CD4-positive, alpha-beta T cell treated with Interferon gamma for 1 hour (primary cell): ENCODE data around the gene GSN.

Source experiments
- DNase-seq: peaks from one replicate; pipeline ENCODE4 v3.0.0-alpha.2; 2020

GSN gene

GRCh38 chr9:121267689-121268597, at the start of gene GSN:
Gene GSN (plus strand): TSS chr9:121268162. CDS start chr9:121301972, 33,810 bp downstream.
- peak; percentile 43 for DNase-seq

DNA sequence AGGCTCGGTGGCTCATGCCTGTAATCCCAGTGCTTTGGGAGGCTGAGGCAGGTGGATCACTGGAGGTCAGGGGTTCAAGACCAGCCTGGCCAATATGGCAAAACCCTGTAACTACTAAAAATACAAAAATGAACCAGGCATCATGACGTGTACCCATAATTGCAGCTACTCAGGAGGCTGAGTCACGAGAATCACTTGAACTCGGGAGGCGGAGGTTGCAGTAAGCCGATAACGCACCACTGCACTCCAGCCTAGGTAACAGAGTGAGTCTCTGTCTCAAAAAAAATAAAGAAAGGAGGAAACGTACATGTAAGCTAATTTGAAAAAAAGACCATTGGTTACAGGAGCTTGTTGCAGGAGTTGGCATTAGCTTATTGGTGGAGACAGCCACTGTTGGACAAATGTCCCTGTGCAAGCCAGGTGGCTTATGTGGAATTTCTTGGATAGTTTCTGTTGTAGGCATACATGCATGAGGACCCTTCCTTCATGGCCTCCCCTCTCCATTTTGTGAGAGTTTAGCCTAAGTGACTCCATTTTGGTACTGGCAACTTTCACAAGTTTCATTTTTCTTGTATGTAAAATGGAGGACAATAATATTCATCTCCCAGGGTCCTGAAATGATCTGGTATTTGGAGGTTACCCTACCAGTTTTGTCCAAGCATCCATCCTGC, 49.5 kb upstream of the GSN start:
- DNase-seq, result no peak

GRCh38 chr9:121219530-121219929, 48.4 kb upstream of the GSN start:
- DNase-seq, result no peak

DNA sequence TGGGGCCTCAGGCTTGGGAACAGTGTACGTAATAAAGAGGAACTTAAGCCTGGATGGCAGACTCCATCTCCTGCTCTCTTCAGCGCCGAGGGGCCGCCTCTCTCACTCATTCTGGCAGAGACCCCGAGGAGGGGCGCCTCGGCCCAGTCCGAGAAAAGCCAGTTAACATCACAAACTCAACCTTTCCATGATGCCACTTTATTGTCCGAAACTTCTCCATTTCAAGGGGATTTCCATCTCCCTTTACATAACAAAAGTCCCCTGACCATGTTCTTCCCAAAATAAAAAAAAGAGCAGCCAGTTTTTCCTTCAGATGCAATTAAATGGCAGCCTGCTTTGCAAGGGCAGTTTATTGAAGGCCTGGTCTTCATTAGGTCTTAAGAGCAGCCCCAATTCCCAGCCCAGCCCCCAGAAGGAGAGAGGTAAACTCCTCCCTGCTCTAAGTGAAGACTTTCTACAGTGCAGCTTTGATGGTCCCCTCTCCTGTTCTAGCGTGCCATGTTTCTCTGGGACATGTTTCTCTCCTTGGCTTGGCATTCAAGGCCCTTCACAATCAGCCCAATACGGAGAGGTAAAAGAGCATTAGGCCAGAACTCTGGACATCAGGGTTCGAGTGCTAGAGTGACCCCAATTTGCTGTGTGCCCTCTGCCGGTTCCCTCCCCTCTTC, 46.8 kb upstream of the GSN start:
- DNase-seq, result no peak

GRCh38 chr9:121221664-121222055, 46.3 kb upstream of the GSN start:
- DNase-seq, result no peak

DNA sequence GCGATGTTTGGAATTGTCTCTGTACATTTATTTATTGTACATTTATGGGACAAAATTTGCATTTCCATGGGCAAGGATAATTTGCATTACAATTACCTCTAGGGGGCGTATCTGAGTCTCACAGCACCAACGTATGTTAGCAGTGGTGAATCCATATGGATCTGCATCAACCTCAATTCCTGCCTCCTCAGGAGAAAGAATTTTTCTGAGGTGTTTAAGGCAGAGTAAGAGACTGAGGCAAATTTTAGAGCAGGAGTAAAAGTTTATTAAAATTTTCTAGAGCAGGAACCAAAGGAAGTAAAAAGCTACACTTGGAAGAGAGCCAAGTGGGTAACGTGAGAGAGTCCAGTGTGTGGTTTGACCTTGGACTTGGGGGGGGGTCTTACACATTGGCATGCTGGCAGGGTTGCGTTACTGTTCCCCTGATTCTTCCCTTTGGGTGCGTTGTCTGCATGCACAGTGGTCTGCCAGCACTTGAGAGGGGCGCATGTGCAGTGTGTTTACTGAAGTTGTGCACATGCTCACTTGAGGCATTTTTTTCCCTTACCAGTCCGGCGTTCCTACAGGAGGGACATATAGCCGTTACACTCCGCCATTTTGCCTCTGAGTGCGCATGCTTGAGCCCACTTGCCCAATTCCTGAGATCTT, 45.3 kb upstream of the GSN start:
- DNase-seq, result no peak

GRCh38 chr9:121225240-121225639, 42.7 kb upstream of the GSN start:
- DNase-seq, result no peak

- no peak for DNase-seq
Observed at GRCh38 chr9:121226175-121226574, 41.8 kb upstream of the GSN start.

DNA sequence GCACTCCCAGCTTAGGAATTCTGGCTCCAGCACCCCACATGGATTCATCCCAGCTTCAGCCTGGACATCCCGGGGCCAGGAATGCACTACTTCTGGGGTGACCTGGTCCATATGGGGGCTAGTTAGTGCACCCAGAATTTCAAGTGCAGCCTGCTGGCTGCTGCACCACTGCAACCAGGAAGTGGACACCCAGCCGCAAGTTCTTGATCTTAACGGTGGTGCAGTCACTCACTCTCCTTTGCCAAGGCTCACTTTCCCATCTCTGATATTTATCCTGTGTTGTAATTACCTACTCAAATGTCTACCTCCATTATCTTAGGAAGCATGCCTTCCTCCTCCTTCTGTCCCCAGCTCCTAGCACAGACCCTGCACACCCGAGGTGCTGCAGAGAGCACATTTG, 40.1 kb upstream of the GSN start:
- no peak for DNase-seq

DNA sequence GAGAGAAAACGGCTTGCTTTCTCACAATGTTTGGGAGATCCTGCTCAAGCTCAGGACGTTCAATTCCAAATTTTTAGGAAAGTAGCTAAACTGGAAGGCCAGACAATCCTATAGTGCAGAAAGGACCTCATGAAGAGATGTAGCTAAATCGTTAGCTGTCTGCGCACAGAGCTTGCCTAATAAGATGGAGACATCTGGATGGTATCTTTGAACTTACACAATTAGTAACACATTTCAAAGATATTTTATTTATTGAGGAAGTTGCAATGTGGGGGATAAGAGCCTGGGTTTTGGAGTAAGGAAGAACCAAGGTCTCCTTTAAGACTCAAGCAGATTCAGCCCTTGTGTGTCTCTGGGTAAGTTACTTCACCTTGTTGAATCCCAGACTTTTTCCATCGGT, 37.7 kb upstream of the GSN start:
- no peak for DNase-seq

- DNase-seq, result no peak
Observed at GRCh38 chr9:121232251-121232650, 35.7 kb upstream of the GSN start.

GRCh38 chr9:121233906-121234831, 33.8 kb upstream of the GSN start:
- DNase-seq, result no peak

GRCh38 chr9:121234832-121235161, 33.2 kb upstream of the GSN start:
- DNase-seq, result no peak

GRCh38 chr9:121235512-121235911, 32.5 kb upstream of the GSN start:
- no peak for DNase-seq

DNA sequence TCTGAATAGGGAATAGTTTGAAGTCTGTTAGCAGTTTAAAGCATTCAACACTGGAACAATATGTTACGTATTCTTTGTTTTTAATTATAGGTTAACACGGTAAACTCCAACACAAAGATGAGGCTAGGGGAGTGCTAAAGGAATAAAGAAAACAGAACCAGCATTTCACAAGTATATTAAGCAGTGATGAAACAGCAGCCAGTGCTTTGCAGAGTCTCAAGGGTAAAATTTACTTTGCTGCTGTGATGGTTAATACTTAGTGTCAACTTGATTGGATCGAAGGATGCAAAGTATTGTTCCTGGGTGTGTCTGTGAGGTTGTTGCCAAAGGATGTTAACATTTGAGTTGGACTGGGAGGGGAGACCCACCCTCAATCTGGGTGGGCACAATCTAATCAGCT, 30.0 kb upstream of the GSN start:
- DNase-seq, result no peak

GRCh38 chr9:121239071-121239470, 28.9 kb upstream of the GSN start:
- no peak for DNase-seq

GRCh38 chr9:121239851-121240250, 28.1 kb upstream of the GSN start:
- no peak for DNase-seq

DNA sequence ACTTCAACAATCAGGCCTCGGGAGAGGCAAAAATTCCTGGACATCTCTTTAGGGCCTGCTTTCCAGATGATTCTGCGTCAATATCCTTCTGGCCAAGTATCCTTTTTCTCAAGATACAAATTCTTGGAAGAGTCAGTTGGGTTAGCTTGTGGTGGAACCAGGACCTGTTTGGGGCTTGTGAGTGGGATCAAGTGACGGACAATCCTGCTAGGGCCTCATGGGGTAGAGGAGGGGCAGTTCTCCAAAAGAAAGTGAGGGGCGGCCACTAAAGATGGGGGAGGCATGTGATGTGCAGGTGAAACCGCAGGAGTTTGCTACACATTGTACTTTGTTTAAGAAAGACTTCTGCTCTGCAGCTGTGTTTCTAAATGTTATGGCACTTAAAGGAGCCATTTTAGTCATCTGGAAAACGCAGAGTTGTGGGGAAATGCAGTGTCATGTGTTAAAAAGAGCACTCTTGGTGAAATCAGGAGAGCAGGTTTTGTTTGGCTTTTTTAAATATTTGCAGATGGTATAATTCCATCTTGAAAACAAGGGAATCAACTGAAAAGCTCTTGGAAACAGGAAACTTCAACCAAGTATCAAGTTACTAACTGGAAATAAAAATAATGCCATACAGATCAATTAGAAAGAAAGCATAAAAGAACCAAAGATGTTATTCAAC, 27.4 kb upstream of the GSN start:
- no peak for DNase-seq

DNA sequence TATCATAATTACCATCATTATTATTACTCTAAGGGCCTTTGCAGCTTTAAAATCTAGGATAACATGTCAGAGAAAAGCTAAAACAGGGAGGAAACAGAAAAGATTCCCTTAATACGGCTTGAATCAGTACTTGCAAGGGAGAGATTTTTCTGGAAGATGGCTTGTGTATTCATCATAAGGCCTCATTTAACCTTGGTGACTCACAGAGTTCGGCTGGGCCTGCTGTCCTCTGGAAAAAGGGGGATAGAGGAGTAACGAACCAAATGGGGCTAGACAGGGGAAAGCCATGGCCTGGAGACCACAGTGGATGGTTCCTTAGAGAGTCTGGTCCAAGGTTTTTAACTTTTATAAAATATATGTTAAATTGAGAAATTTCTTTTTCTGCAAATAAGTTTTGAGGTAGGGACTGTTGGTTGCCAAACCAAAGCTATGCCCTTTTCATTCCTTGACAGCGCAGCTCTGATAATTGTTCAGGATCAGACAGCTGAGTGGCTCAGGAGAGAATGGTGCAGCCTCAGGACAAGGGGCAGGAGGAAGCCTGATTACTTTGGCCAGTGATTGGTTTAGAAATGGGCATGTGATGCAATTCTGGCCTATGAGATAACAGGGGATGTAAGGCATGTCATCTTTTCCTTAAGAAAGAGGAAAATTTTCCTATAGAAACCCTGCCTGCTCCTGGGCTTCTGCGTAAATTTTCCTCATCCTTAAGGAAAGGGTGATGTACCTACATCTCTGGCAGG, 25.6 kb upstream of the GSN start:
- no peak for DNase-seq

- no peak for DNase-seq
Observed at GRCh38 chr9:121242959-121243346, 25.0 kb upstream of the GSN start.
